Neural crest cell (in vitro differentiated cells): Measurements from ENCODE around the gene EARS2. TPM values are rescaled to one million over a fixed set of nuclear protein-coding genes. Genes with fewer than 3 reads are reported as not detected.

ENCODE experiments used
- DNase-seq: peaks from one replicate; pipeline ENCODE4 v3.0.0; 2021; ENCODE audit warnings: low read depth, mixed read lengths, low spot score
- H3K27ac Mint-ChIP-seq: one replicate; pipeline ENCODE4 v1.8.0; 2021; ENCODE audit warnings: mild to moderate bottlenecking, mixed read lengths; ENCODE audit not compliant: unreplicated experiment
- H3K27me3 Mint-ChIP-seq: 2 replicates; pipeline ENCODE4 v1.8.0; 2021; ENCODE audit warnings: low read depth, mild to moderate bottlenecking, mixed read lengths
- H3K36me3 Mint-ChIP-seq: 2 replicates; pipeline ENCODE4 v1.8.0; 2021; ENCODE audit warnings: low read depth, mild to moderate bottlenecking, mixed read lengths
- H3K4me1 Mint-ChIP-seq: 2 replicates; pipeline ENCODE4 v1.8.0; 2021; ENCODE audit warnings: mixed read lengths
- H3K4me3 Mint-ChIP-seq: one replicate; pipeline ENCODE4 v1.8.0; 2021; ENCODE audit warnings: mild to moderate bottlenecking, mixed read lengths
- H3K9me3 Mint-ChIP-seq: 2 replicates; pipeline ENCODE4 v1.8.0; 2021; ENCODE audit warnings: mixed read lengths
- CTCF ChIP-seq: fragments of 200-600 bp; sonication (generic); conservative IDR thresholded peaks from 2 replicates; pipeline ENCODE4 v1.5.0; 2021; ENCODE audit warnings: antibody characterized with exemption, mild to moderate bottlenecking
- total RNA-seq: library from RNA; stranded (reverse); gene quantifications from 2 replicates; pipeline ENCODE4 v1.2.1, GENCODE V29; 2021

Gene EARS2
- total RNA-seq, 1 donor from 2014 or later, result 27.5 TPM

- H3K27ac Mint-ChIP-seq, result no peak overlapping the region
- peak; percentile 2 for DNase-seq
- H3K36me3 Mint-ChIP-seq, result peaks cover 3% of the 10 kb centered on the region
- H3K9me3 Mint-ChIP-seq, result no peaks in the 10 kb centered on the region
- peaks cover 46% of the 10 kb centered on the region for H3K4me1 Mint-ChIP-seq
- H3K27me3 Mint-ChIP-seq, result no peaks in the 10 kb centered on the region
- no peak for TF ChIP-seq CTCF
- peak overlapping the region; percentile 92 for H3K4me3 Mint-ChIP-seq
These were observed 48.3 kb downstream of the EARS2 start for GRCh38 chr16:23508589-23509440.

DNA sequence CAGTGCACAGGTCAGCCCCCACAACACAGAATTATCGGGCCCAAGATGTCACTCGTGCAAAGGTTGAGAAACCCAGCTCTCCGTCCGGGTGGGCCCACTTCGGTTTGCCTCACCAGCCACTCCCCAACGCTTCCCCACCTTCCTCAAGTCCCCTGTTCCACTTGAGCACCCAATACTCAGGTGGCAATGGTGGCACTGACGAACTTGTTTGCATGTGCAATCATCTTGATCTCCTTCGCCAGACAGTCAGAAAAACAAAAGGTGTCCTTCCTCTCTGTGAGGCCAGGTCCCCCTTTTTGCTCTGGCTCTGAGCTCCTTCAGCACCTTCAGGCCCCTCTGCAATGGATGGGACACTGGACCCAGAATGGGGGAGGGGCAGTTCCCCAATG, 50.5 kb downstream of the EARS2 start:
- no peak for TF ChIP-seq CTCF
- Mint-ChIP-seq H3K27me3 (no peaks in the 10 kb centered on the region), H3K27ac (peak overlapping the region; percentile 84), H3K9me3 (no peaks in the 10 kb centered on the region), H3K4me1 (peaks cover 49% of the 10 kb centered on the region), H3K4me3 (peak overlapping the region; percentile 76), H3K36me3 (peaks cover 3% of the 10 kb centered on the region)
- DNase-seq, result no peak

DNA sequence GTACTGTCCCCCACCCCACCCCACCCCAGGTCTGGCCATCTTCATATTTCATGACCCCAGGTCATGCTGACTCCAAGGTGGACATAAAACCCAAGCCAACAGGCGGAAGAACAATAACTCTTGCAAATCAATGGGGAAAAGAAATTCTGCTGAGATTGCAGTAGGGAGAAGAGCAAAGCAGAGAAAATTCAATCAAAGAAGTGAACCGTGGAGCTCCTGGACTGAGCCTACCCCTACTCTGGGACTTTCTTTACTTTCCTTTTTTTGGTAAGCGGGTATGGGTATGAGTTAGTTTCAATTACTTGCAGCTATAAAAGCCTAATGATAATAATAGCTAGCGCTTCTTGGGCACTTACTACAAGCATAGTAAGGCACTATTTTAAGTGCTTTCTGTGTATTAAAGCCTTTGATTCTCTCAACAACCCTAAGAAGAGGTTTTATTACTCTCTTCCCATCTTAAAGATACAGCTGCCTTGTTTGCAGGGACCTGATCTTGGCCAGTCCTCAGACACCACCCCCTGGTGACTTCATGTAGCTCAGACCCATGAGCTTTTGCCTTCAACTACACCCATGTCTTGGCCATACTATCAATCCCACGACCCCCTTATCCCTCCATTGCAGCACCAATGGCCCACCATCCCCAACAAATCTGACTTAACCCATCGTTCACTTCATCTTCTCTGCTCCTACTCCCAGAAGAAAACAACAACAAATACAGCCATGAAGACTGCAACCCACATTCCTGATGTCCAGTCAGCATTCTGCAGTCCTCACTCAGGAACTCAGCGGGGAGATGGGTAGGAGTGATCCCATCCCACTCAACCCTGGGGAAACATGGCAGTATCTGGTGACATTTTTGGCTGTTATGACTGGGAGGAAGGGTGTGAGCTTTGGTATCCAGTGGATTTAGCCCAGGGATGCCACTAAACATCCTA, 51.2 kb downstream of the EARS2 start:
- H3K4me1 Mint-ChIP-seq, result peaks cover 49% of the 10 kb centered on the region
- no peak for TF ChIP-seq CTCF
- peak overlapping the region; percentile 76 for H3K4me3 Mint-ChIP-seq
- H3K9me3 Mint-ChIP-seq, result no peaks in the 10 kb centered on the region
- H3K36me3 Mint-ChIP-seq, result peaks cover 3% of the 10 kb centered on the region
- no peak for DNase-seq
- H3K27ac Mint-ChIP-seq, result peak overlapping the region; percentile 84
- H3K27me3 Mint-ChIP-seq, result no peaks in the 10 kb centered on the region

DNA sequence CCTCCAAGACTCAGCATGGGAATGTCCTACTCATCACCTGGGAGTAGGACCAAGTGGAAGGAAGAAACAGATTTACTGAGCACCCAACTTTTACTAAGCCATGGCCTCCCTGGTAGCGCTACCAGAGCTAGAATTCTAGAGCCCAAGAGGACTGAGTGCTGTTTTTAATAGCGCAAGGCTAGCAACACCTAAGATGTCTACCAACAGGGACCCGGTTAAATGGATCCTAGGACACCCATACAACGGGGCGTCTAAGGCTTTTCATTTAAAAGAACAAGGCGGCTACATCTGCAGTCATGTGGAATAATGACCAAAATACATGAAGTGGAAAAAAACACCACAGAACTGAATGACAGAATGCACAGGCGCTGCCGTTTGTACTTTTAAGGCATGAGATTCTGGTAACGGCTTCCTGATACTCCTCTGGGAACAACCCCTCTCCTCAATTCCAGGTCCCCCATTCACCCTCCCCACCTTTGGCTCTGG, 51.9 kb downstream of the EARS2 start:
- peaks cover 3% of the 10 kb centered on the region for H3K36me3 Mint-ChIP-seq
- H3K4me3 Mint-ChIP-seq, result peak overlapping the region; percentile 77
- TF ChIP-seq CTCF, result no peak
- H3K27me3 Mint-ChIP-seq, result no peaks in the 10 kb centered on the region
- no peak overlapping the region for H3K27ac Mint-ChIP-seq
- H3K9me3 Mint-ChIP-seq, result no peaks in the 10 kb centered on the region
- no peak for DNase-seq
- H3K4me1 Mint-ChIP-seq, result peaks cover 49% of the 10 kb centered on the region

GRCh38 chr16:23504453-23505179, 52.5 kb downstream of the EARS2 start:
- peaks cover 3% of the 10 kb centered on the region for H3K36me3 Mint-ChIP-seq
- no peaks in the 10 kb centered on the region for H3K27me3 Mint-ChIP-seq
- no peak for DNase-seq

More at GRCh38 chr16:23504453-23505179, 52.5 kb downstream of the EARS2 start:
- Mint-ChIP-seq H3K4me1 (peaks cover 49% of the 10 kb centered on the region), H3K27ac (no peak overlapping the region), H3K4me3 (peak overlapping the region; percentile 77), H3K9me3 (no peaks in the 10 kb centered on the region)
- TF ChIP-seq CTCF, result no peak
